IPS DF 6.9 (cell line): ENCODE results near the gene ELAPOR1.
"Not testable (repeated sequence)": the region's sequence is repeated elsewhere in the genome, so short reads cannot be mapped to it uniquely, and the experiment has no call there.

Source experiments
- DNase-seq: peaks from one replicate; pipeline ENCODE4 v3.0.0-alpha.2; 2013; ENCODE audit warnings: low read depth, low spot score
- H3K27ac ChIP-seq: one replicate; pipeline ENCODE4 v1.5.1; 2013; ENCODE audit warnings: low read length, control low read depth
- H3K27me3 ChIP-seq: 2 replicates; pipeline ENCODE4 v1.6.1; 2013; ENCODE audit warnings: mild to moderate bottlenecking, low read length; ENCODE audit not compliant: control insufficient read depth, insufficient read depth
- H3K36me3 ChIP-seq: 2 replicates; pipeline ENCODE4 v1.6.1; 2013; ENCODE audit warnings: low read length; ENCODE audit not compliant: control insufficient read depth, insufficient read depth
- H3K4me1 ChIP-seq: 2 replicates; pipeline ENCODE4 v1.6.1; 2013; ENCODE audit warnings: low read length; ENCODE audit not compliant: control insufficient read depth, insufficient read depth
- H3K4me3 ChIP-seq: 2 replicates; pipeline ENCODE4 v1.5.1; 2013; ENCODE audit warnings: mild to moderate bottlenecking, low read length
- H3K9me3 ChIP-seq: 2 replicates; pipeline ENCODE4 v1.6.1; 2013; ENCODE audit warnings: low read length, inconsistent platforms; ENCODE audit not compliant: control insufficient read depth, insufficient read depth
- WGBS: extraction: QIAGEN DNeasy Blood & Tissue Kit; methylation state at CpG from one replicate; pipeline ENCODE4 v1.1.7; 2013; ENCODE audit warnings: mixed read lengths, missing lambda C conversion rate; ENCODE audit not compliant: insufficient read length, insufficient coverage; 5-methylcytosine and 5-hydroxymethylcytosine counted together

Gene ELAPOR1

GRCh38 chr1:109136766-109137165, 22.9 kb downstream of the ELAPOR1 start:
- Histone ChIP-seq H3K4me3 (no peak overlapping the region), H3K27me3 (no peaks in the 10 kb centered on the region), H3K9me3 (no peaks in the 10 kb centered on the region), H3K4me1 (no peaks in the 10 kb centered on the region), H3K36me3 (no peaks in the 10 kb centered on the region), H3K27ac (no peak overlapping the region)
- no peak for DNase-seq
- WGBS, result no CpG with 5 or more reads among the region's 6 CpGs

GRCh38 chr1:109137958-109138357, 24.0 kb downstream of the ELAPOR1 start:
- no peak overlapping the region for H3K4me3 ChIP-seq
- no CpG with 5 or more reads among the region's 3 CpGs for WGBS

GRCh38 chr1:109138358-109138757, 24.4 kb downstream of the ELAPOR1 start:
- no peak overlapping the region for H3K27ac ChIP-seq
- WGBS, result no CpG with 5 or more reads among the region's 3 CpGs
- no peaks in the 10 kb centered on the region for H3K27me3 ChIP-seq
- no peaks in the 10 kb centered on the region for H3K4me1 ChIP-seq
- no peak overlapping the region for H3K4me3 ChIP-seq
- no peaks in the 10 kb centered on the region for H3K36me3 ChIP-seq
- no peak for DNase-seq
- no peaks in the 10 kb centered on the region for H3K9me3 ChIP-seq

More at GRCh38 chr1:109137958-109138357, 24.0 kb downstream of the ELAPOR1 start:
- H3K9me3 ChIP-seq, result no peaks in the 10 kb centered on the region
- no peaks in the 10 kb centered on the region for H3K4me1 ChIP-seq
- H3K36me3 ChIP-seq, result no peaks in the 10 kb centered on the region
- H3K27me3 ChIP-seq, result no peaks in the 10 kb centered on the region
- DNase-seq, result no peak
- no peak overlapping the region for H3K27ac ChIP-seq

- no CpG with 5 or more reads among the region's 3 CpGs for WGBS
- no peaks in the 10 kb centered on the region for H3K36me3 ChIP-seq
- H3K27ac ChIP-seq, result no peak overlapping the region
- no peaks in the 10 kb centered on the region for H3K9me3 ChIP-seq
- H3K4me1 ChIP-seq, result no peaks in the 10 kb centered on the region
- no peak for DNase-seq
- H3K4me3 ChIP-seq, result no peak overlapping the region
- H3K27me3 ChIP-seq, result no peaks in the 10 kb centered on the region
Observed at GRCh38 chr1:109140392-109140791, 26.5 kb downstream of the ELAPOR1 start.

- WGBS, result no CpG with 5 or more reads among the region's 5 CpGs
- Histone ChIP-seq H3K4me3 (no peak overlapping the region), H3K9me3 (no peaks in the 10 kb centered on the region), H3K27ac (no peak overlapping the region), H3K36me3 (no peaks in the 10 kb centered on the region), H3K4me1 (no peaks in the 10 kb centered on the region), H3K27me3 (no peaks in the 10 kb centered on the region)
- no peak for DNase-seq
Observed at GRCh38 chr1:109142260-109142659, 28.3 kb downstream of the ELAPOR1 start.

- H3K4me3 ChIP-seq, H3K4me1 ChIP-seq, DNase-seq, H3K27ac ChIP-seq, H3K27me3 ChIP-seq, H3K36me3 ChIP-seq, H3K9me3 ChIP-seq: not testable (repeated sequence)
- WGBS, result no CpG with 5 or more reads among the region's 6 CpGs
Observed at GRCh38 chr1:109142725-109143124, 28.8 kb downstream of the ELAPOR1 start.

- no peak for DNase-seq
- no peak overlapping the region for H3K4me3 ChIP-seq
- no CpG with 5 or more reads among the region's 10 CpGs for WGBS
Observed at GRCh38 chr1:109148987-109149561, 35.2 kb downstream of the ELAPOR1 start.

GRCh38 chr1:109149874-109150601, 36.1 kb downstream of the ELAPOR1 start:
- WGBS, result no CpG with 5 or more reads among the region's 17 CpGs
- Histone ChIP-seq H3K36me3 (no peaks in the 10 kb centered on the region), H3K27me3 (no peaks in the 10 kb centered on the region), H3K4me3 (no peak overlapping the region), H3K4me1 (no peaks in the 10 kb centered on the region), H3K27ac (no peak overlapping the region), H3K9me3 (no peaks in the 10 kb centered on the region)
- no peak for DNase-seq

More at GRCh38 chr1:109148987-109149561, 35.2 kb downstream of the ELAPOR1 start:
- Histone ChIP-seq H3K9me3 (no peaks in the 10 kb centered on the region), H3K27ac (no peak overlapping the region), H3K4me1 (no peaks in the 10 kb centered on the region), H3K27me3 (no peaks in the 10 kb centered on the region), H3K36me3 (no peaks in the 10 kb centered on the region)

- no peak for DNase-seq
- Histone ChIP-seq H3K27me3 (no peaks in the 10 kb centered on the region), H3K4me3 (no peak overlapping the region), H3K27ac (no peak overlapping the region), H3K9me3 (no peaks in the 10 kb centered on the region), H3K36me3 (no peaks in the 10 kb centered on the region), H3K4me1 (no peaks in the 10 kb centered on the region)
- no CpG with 5 or more reads among the region's 5 CpGs for WGBS
Observed at GRCh38 chr1:109151146-109151990, 37.5 kb downstream of the ELAPOR1 start.

GRCh38 chr1:109152196-109152595, 38.3 kb downstream of the ELAPOR1 start:
- no peak for DNase-seq
- no peaks in the 10 kb centered on the region for H3K27me3 ChIP-seq
- H3K9me3 ChIP-seq, result no peaks in the 10 kb centered on the region
- no peaks in the 10 kb centered on the region for H3K36me3 ChIP-seq
- no peaks in the 10 kb centered on the region for H3K4me1 ChIP-seq
- H3K27ac ChIP-seq, result no peak overlapping the region
- no peak overlapping the region for H3K4me3 ChIP-seq
